Measurements from ENCODE around the gene MYRF.

Gene MYRF

GRCh38 chr11:61752117-61752924, at the start of gene MYRF:
TSS of gene MYRF (plus strand) at chr11:61752636. CDS start at chr11:61752745, 109 bp downstream.
- peak; percentile 62 to 66 for DNase-seq

DNA sequence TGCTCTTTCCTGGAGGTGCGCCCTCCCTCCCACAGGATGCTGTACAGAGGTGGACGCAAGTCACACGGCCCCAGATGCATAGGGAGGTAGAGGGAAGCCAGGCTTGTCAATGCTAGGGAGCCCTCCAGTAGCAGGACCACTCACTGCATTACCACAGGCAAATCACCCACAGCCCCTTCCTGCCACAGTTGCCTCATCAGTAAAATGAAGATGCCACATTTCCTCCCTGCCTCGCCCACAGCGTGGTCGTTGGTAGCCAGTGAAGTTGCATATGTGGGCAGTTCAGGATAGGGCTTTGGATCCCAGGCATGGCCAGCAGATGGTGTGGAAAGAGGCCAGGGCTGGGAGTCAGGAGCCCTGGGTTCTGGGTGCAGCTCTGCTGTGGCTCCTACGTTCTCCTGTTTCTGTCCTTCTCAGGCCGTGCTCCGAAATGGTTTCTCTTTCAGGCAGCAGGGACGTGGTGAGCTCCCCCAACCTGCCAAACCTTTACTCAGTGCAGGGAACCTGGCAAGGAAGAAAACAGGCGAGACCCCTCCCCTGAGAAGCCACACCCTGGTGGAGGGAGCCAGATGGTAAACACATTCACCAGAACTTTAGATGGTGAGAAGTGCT, 49.6 kb upstream of the MYRF start:
- DNase-seq = no peak

- no peak for DNase-seq
Measured at GRCh38 chr11:61704838-61705237, 47.6 kb upstream of the MYRF start.

DNA sequence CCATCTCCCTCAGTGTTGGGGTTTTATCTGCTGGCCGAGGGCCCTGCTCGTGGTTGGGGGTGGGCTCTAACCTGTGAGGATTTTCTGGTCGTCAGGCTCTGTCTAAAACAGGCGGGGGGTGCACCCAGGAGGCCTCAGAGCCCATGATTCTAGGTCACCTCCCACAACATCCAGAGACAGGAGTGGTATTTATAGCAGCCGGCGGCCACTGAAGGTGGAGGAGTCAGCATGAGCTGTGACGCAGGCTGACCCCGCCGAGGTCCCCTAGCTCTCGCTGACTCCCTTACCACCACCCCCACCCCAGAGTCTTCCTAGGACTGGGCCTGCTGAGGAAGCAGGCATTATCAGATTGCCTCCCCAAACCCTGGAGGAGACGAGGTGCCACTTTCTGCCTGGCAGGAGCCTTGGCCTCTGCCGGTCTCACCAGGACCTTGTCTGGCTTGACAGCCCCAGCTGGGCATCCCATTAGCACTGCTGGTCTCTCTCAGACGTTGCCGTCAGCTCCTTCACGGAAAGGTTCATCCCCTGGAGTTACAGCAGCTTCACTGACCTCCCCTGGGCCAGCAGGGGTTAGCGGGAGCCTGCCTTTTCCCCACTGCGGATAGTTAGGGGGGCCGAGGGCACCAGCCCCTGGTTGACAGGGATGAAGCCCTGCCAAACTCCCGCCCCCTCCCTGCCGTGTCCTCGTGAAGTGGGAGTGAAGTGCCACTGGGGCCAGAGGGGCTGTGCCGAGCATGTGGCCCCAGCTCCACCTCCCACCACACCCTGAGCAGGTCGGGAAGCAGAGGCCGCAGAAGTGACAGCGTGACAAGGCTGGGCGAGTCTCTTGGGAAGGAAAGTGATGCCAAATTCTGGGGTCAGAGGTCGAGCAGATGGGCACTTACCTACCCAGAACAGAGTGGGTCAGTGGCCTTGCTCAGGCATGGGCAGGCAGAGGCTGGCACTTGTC, 45.7 kb upstream of the MYRF start:
- DNase-seq = no peak

GRCh38 chr11:61707574-61707973, 44.9 kb upstream of the MYRF start:
- DNase-seq = no peak

DNA sequence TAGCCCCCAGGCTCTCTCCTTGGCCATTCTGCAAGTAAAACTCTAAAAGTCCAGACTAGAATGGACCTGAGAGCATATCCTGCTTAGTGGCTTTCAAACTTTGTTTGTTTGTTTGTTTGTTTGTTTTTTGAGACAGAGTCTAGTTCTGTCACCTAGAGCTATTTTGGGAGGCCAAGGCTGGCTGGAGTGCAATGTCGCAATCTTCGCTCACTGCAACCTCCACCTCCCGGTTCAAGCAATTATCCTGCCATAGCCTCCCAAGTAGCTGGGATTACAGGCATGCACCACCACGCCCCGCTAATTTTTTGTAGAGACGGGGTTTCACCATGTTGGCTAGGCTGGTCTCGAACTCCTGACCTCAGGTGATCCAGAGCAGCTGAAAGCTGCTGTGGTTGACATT, 43.3 kb upstream of the MYRF start:
- no peak for DNase-seq

DNA sequence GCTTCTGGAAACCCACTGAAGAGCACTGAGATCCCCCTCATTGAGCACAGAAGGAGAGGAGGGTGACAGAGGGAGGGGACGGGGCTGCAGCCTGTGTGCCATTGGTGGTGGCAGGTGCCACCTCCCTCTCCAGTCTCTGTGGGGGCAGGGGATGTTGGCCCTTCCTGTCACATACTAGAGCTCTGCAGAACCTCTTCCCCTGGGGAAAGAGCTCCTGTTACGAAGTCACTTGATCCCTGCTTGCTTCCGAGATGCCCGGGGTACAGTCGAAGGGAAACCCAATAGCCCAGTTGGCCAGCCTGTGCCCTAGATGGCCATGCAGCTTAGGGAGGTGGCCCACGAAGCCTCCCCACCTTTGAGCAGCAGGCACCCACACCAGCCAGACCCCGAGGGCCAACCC, 42.9 kb upstream of the MYRF start:
- DNase-seq = no peak

GRCh38 chr11:61710019-61710418, 42.4 kb upstream of the MYRF start:
- DNase-seq = no peak

DNA sequence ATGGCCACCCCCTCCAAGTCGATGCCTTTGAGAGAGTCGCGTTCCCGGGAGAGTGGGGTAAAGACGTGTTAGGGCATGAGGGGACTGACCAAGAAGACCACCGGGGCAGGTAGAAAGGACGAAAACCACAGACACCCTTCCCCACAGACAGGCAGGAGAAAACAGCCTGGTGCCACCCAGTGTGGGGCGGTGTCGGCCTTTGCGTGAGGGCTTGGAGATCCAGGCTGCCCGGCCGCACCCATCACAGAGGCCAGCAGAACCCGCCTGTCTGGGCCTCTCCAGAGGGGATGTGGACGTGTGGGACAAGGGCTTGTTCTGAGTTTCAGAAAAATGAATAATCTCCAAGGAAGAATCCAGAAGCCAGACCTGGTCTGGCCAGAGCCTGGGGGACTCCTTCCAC, 41.4 kb upstream of the MYRF start:
- no peak for DNase-seq

- no peak for DNase-seq
Measured at GRCh38 chr11:61711498-61711897, 40.9 kb upstream of the MYRF start.

DNA sequence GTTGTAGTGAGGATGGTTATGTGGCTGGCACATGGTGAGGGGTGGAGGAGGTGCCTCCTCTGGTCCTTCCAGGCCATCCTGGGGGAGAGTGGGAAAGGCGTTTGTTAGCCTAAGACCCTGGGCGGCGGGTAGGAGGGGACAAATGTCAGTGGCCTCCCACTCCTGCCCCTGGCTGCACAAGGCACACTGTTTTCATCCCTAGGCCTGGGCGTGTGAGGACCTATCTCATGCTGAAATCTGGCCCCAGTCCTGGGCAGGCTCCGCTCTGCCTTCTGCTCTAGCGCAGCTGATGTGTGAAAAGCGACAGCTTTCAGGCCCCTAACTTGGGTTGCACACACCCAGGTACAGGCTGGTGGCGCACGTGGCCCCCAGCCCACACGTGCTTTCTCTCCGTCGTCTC, 40.1 kb upstream of the MYRF start:
- no peak for DNase-seq

DNA sequence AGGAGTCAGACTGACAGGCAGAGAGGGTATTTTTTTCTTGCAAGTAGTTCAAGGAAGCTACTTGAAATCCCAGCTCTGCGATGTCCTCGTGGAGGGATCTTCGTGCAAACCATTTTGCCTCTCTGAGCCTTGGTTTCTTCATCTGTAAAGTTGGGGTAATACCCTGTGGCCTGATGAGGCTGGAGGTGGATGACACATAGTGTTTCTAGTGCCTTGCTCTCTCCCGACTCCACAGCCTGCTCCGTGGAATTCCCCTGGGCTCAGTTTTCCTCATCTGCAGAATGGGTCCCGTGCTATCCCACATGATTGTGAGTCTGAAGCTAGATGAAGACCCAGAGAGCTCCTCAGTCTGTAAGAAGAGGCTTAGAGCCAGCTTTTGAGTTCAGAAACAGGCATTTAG, 39.6 kb upstream of the MYRF start:
- no peak for DNase-seq

DNA sequence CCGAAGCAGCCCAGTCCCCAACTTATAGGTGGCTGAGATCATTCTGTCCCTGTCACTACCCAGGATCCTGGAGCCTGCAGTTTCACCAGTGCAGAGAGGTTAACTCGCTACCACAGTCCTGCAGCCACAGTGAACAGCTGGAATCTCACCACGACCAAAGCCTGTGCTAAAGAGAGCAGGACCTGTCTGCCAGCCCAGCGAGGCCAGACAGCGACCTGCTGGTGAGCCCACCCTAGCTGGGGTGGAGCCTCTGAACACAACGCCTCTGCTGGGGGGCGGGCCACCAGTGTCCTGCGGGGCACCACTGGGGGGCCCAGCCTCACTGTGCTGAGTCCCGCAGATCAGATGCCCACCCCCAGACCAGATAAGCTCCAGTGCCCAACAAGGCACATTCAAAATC, 39.0 kb upstream of the MYRF start:
- DNase-seq = no peak

DNA sequence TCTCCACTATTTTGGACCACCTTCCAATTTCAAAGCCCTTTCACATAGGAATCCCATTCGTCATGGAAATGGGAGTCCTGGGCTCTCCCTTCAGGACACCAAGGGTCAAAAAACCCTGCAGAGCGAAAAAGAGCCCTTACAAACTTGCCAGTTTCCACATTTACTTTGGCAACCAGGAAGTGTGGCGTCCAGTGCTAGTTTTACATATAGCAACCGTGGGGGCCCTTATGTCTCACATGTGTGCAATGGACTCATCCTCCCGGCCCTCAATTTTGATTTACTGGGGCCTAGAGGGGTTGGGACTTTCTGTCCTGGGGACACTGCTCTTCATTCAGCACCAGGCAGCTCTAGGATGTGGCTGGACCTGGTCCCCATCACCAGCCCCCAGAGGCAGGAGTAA, 38.5 kb upstream of the MYRF start:
- DNase-seq = no peak

DNA sequence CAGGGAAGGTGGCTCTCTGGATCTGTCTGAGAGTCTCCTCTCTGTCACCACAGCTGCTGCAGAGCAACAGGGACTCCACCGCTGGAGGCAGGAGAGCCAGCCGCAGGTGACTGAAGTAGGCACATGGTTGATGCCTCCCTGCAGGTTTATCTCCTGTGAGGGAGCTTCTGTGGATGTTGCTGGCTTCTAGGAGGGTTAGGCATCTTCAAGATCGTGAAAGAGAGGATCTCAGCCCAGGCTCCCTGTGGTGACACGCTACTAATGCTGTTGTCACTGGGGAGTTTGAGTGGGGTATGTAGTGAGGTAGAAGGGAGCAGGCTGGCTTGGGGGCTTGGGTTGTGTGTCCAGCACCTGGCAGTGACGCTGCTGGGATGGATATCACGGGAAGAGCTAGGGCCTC, 38.1 kb upstream of the MYRF start:
- DNase-seq = no peak

DNA sequence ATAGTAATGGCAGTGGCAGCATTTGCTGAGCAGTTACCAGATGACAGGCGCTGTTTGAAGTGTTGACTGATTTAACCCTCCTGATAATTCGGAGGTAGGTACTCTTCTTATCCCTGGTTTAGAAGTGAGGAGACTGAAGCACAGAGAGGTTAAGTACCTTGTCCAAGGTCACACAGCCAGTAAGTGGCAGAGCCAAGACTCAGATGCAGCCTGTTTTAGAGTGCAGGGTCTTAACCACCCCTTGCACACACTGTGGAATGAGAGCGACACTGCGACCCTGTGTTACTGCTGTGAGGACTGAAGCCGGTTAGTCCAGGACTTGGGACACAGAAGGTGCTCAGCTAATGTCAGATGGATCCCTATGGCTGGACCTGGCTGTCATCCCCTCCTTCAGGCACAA, 37.5 kb upstream of the MYRF start:
- no peak for DNase-seq

- no peak for DNase-seq
Measured at GRCh38 chr11:61715867-61716266, 36.6 kb upstream of the MYRF start.

DNA sequence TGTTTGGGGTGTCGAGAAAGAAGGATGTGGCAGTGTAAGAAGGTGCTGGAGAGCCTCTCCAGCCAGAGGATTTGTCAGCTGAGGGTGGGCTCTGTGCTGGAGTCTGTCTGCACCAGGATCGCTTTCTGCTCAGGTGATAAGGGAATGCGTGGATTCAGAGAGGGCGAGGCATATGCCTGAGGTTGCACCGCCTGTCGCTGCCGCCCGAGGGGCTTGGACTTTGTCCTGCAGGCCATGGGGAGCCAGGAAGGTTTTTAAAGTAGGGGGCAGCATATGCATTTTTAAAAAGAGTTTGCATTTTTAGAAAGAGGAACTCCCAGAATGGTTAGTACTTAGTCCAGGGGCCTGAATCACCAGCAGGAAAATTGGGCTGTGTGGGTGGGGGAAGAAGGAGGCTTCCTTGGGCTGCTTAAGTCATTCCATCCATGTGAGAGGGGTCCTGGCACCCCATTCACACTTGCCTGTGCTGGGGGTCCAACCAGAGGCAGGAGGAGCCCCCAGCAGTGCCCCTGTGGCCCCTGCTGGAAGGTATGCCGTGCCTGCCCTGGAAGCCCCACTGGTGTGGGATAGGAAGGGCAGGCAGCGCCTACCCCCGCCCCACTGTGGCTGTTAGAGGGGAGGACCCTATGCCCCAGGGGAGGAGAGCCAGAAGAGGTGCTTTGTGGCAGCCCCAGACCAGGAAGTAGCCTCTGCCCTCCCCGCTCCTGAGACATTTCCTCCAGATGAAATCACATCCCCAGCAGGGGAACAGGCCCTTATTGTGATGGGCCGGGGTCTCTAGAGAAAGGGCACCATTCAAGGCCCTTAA, 35.8 kb upstream of the MYRF start:
- no peak for DNase-seq

GRCh38 chr11:61717286-61718033, 35.0 kb upstream of the MYRF start:
- DNase-seq = no peak

- no peak for DNase-seq
Measured at GRCh38 chr11:61718046-61718531, 34.3 kb upstream of the MYRF start.

DNA sequence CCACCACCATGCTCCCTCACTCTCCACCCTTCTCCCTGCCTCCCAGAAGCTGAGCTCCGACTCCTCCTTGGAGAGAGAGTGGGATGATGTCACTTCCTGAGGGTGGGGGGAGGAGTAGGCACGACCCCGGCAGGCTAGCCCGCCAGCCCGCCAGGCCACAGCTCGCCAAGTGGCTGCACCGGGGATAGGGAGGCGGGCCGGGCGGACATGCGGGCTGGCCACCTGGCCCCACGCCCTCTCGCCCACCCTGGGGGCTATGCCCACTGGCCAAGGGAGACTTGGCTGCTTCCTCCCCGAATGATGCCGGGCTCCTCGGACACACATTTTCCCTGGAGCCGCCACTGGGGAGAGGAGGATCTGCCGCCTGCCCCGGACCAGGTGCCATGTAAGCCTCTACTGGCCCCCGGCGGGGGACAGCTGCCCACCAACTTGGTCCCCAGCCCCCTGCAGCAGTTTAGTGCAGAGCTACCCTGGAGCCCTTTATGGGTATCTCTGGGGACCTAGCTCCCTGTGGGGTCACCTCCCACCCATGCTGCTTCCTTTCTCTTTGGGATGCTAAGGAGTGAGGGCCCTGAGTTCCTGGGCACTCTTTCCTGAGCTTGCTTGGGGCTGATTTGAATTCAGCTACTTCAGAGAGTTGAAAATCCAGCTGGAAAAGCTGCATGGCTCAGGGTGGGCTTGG, 33.7 kb upstream of the MYRF start:
- DNase-seq = no peak

All from activated CD4-positive, alpha-beta T cell treated with anti-CD3 and anti-CD28 coated beads, Interleukin-2, amount 50 U/mL, for 48 hours (primary cell).